Mesothelial cell of epicardium (in vitro differentiated cells): ENCODE results near the gene DKK2. TPM values are rescaled to one million over a fixed set of nuclear protein-coding genes. Genes with fewer than 3 reads are reported as not detected.

Experiments
- DNase-seq, 2 experiments: peaks; one replicate each; pipeline ENCODE4 v3.0.0; 2021; ENCODE audit warnings: low spot score in 2 of 2; ENCODE audit not compliant: unreplicated experiment in 2 of 2
- H3K27ac Mint-ChIP-seq: 2 replicates; pipeline ENCODE4 v1.8.0; 2021; ENCODE audit warnings: mixed read lengths
- H3K27me3 Mint-ChIP-seq: 2 replicates; pipeline ENCODE4 v1.8.0; 2021; ENCODE audit warnings: low read depth, mixed read lengths
- H3K36me3 Mint-ChIP-seq: 2 replicates; pipeline ENCODE4 v1.8.0; 2021; ENCODE audit warnings: mixed read lengths
- H3K4me1 Mint-ChIP-seq: 2 replicates; pipeline ENCODE4 v1.8.0; 2021; ENCODE audit warnings: mixed read lengths
- H3K4me3 Mint-ChIP-seq: 2 replicates; pipeline ENCODE4 v1.8.0; 2021; ENCODE audit warnings: mild to moderate bottlenecking, moderate library complexity, mixed read lengths
- H3K9me3 Mint-ChIP-seq: 2 replicates; pipeline ENCODE4 v1.8.0; 2021; ENCODE audit warnings: mixed read lengths
- total RNA-seq: library from RNA; stranded (reverse); gene quantifications from 3 replicates; pipeline ENCODE4 v1.2.1, GENCODE V29; 2021
- TF ChIP-seq, protein P1 (sequence below): fragments of 200-600 bp; sonication (generic); IDR thresholded peaks from one replicate; pipeline ENCODE4 v1.5.0; 2021; ENCODE audit warnings: antibody characterized with exemption; ENCODE audit not compliant: unreplicated experiment

The DKK2 gene
- total RNA-seq, 1 donor from 2014 or later, result 25.3 TPM

GRCh38 chr4:107068116-107068515, 32.0 kb upstream of the DKK2 start:
- Mint-ChIP-seq H3K36me3 (no peaks in the 10 kb centered on the region), H3K4me3 (no peak overlapping the region), H3K27ac (peak overlapping the region; percentile 32), H3K4me1 (peaks cover 21% of the 10 kb centered on the region), H3K27me3 (peaks cover 3% of the 10 kb centered on the region), H3K9me3 (no peaks in the 10 kb centered on the region)
- DNase-seq, result no peak
- TF ChIP-seq, protein P1, sequence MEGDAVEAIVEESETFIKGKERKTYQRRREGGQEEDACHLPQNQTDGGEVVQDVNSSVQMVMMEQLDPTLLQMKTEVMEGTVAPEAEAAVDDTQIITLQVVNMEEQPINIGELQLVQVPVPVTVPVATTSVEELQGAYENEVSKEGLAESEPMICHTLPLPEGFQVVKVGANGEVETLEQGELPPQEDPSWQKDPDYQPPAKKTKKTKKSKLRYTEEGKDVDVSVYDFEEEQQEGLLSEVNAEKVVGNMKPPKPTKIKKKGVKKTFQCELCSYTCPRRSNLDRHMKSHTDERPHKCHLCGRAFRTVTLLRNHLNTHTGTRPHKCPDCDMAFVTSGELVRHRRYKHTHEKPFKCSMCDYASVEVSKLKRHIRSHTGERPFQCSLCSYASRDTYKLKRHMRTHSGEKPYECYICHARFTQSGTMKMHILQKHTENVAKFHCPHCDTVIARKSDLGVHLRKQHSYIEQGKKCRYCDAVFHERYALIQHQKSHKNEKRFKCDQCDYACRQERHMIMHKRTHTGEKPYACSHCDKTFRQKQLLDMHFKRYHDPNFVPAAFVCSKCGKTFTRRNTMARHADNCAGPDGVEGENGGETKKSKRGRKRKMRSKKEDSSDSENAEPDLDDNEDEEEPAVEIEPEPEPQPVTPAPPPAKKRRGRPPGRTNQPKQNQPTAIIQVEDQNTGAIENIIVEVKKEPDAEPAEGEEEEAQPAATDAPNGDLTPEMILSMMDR, result no peak

- H3K9me3 Mint-ChIP-seq, result no peaks in the 10 kb centered on the region
- no peak overlapping the region for H3K27ac Mint-ChIP-seq
- peaks cover 3% of the 10 kb centered on the region for H3K27me3 Mint-ChIP-seq
- H3K4me1 Mint-ChIP-seq, result peaks cover 21% of the 10 kb centered on the region
- TF ChIP-seq, protein P1, result no peak
- H3K4me3 Mint-ChIP-seq, result no peak overlapping the region
- H3K36me3 Mint-ChIP-seq, result no peaks in the 10 kb centered on the region
- DNase-seq, result no peak
These were observed 30.5 kb upstream of the DKK2 start for GRCh38 chr4:107066621-107067020.

DNA sequence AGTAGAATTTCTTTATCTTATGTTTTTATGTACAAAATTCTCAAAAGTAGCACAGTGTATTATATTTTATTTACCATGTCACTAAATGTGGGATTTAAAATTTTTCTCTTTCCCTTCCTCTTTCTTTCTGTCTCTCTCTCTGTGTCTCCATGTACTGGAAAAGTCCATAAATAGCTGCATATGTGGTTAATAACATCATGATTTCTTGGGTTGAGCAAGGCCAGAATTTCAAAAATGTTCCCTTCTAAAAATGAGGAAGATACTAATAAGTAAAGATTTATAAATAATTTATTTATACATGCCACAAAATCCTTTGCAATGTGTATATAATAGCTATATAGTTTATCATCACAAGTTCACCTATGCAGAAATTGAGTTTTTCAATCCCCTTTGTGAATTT, 29.1 kb upstream of the DKK2 start:
- no peak for DNase-seq
- Mint-ChIP-seq H3K27ac (no peak overlapping the region), H3K9me3 (no peaks in the 10 kb centered on the region), H3K4me3 (no peak overlapping the region), H3K36me3 (no peaks in the 10 kb centered on the region), H3K4me1 (peaks cover 14% of the 10 kb centered on the region), H3K27me3 (peaks cover 3% of the 10 kb centered on the region)
- TF ChIP-seq, protein P1, result no peak

GRCh38 chr4:107060388-107060787, 24.3 kb upstream of the DKK2 start:
- Mint-ChIP-seq H3K9me3 (no peaks in the 10 kb centered on the region), H3K4me1 (peaks cover 5% of the 10 kb centered on the region), H3K27ac (no peak overlapping the region), H3K4me3 (no peak overlapping the region), H3K27me3 (peaks cover 3% of the 10 kb centered on the region), H3K36me3 (no peaks in the 10 kb centered on the region)
- no peak for DNase-seq
- TF ChIP-seq, protein P1, result no peak

DNA sequence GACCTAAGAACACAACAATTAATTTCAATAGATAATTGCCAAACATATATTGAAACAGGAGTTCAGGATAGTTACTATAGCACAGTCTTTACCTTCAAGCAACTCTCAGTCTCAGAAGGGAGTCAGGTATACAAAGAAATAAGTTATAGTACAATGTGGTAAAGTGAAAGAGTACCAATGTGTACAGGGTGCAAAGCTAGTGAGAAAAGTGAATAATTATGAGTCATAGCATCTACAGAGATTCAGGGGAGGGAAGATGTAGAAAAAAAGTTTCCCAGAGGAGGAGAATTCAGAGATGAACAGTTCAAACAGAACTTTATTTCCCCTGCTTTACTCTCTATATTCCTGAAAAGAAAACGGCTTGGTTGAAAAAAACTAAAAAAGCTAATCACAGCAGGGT, 22.7 kb upstream of the DKK2 start:
- Mint-ChIP-seq H3K27me3 (peaks cover 3% of the 10 kb centered on the region), H3K4me1 (peaks cover 5% of the 10 kb centered on the region), H3K4me3 (no peak overlapping the region), H3K9me3 (no peaks in the 10 kb centered on the region), H3K36me3 (no peaks in the 10 kb centered on the region), H3K27ac (no peak overlapping the region)
- TF ChIP-seq, protein P1, result no peak
- no peak for DNase-seq

DNA sequence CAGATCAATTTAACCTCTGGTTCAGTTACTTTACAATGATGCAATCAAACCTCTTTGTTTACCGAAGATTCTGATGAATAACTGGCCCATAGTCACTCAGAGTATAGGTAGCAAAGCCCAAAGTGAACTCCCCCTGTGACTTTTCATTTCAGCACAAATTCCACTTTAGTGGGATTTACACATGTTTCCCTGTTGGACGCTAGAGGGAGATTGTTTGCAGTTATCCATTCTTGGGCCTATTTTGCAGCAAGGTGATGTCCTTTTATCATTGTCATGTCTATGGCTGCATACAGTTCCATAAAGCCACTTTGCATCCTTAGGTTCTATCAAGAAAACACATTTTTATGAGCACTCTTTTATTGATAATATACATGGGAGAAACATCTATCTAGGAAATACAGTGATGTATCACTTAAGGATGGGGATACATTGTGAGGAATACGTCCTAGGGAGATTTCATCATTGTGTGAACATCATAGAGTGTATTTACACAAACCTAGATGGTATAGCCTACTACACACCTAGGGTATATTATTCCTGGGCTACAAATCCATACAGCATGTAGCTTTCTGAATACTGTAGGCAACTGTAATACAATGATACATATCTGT, 14.5 kb upstream of the DKK2 start:
- H3K9me3 Mint-ChIP-seq, result peaks cover 16% of the 10 kb centered on the region
- H3K4me3 Mint-ChIP-seq, result no peak overlapping the region
- H3K36me3 Mint-ChIP-seq, result peaks cover 5% of the 10 kb centered on the region
- no peaks in the 10 kb centered on the region for H3K27me3 Mint-ChIP-seq
- no peaks in the 10 kb centered on the region for H3K4me1 Mint-ChIP-seq
- no peak overlapping the region for H3K27ac Mint-ChIP-seq
- DNase-seq, result no peak
- TF ChIP-seq, protein P1, result peak; percentile 73
